BJ (cell line): ENCODE results near the gene RGS10. TPM values are rescaled to one million over a fixed set of nuclear protein-coding genes. Genes with fewer than 3 reads are reported as not detected.

Experiments used
- CTCF ChIA-PET: fragments of 350-600 bp; formaldehyde crosslinking; extraction: SDS; loops from one replicate; lab custom pipeline; 2021; ENCODE audit warnings: antibody characterized with exemption, inconsistent platforms; lab: Yijun Ruan, JAX
- POLR2A ChIA-PET: fragments of 300-600 bp; sonication (Branson Sonifier 250); formaldehyde crosslinking; extraction: SDS; loops from one replicate; lab custom pipeline; 2021; ENCODE audit warnings: antibody characterized with exemption; lab: Charles Lee
- DNase-seq: peaks from one replicate; pipeline ENCODE4 v3.0.0-alpha.2; 2011; ENCODE audit warnings: low read depth
- H3K27me3 ChIP-seq: 2 replicates; pipeline ENCODE4 v1.6.0; 2011; ENCODE audit warnings: low read length; ENCODE audit not compliant: control insufficient read depth, insufficient read depth
- H3K36me3 ChIP-seq: 2 replicates; pipeline ENCODE4 v1.5.1; 2011; ENCODE audit warnings: low read length; ENCODE audit not compliant: control insufficient read depth, insufficient read depth
- H3K4me3 ChIP-seq: 2 replicates; pipeline ENCODE4 v1.5.1; 2011; ENCODE audit warnings: low read depth, mild to moderate bottlenecking, control low read depth, low read length
- polyA plus RNA-seq: library from polyadenylated mRNA; depleted of rRNA; stranded (reverse); fragments of >200 nt; gene quantifications from 2 replicates; pipeline ENCODE4 v1.2.3, GENCODE V29; 2011
- TF ChIP-seq, protein P1 (sequence below): IDR thresholded peaks from 2 replicates; pipeline ENCODE4 v1.5.1; 2011; ENCODE audit warnings: low read depth, mild to moderate bottlenecking, control low read depth, inconsistent platforms, low read length, moderate library complexity; ENCODE audit not compliant: insufficient read depth

Gene RGS10
- polyA plus RNA-seq, 1 experiment = 34.5 TPM

DNA sequence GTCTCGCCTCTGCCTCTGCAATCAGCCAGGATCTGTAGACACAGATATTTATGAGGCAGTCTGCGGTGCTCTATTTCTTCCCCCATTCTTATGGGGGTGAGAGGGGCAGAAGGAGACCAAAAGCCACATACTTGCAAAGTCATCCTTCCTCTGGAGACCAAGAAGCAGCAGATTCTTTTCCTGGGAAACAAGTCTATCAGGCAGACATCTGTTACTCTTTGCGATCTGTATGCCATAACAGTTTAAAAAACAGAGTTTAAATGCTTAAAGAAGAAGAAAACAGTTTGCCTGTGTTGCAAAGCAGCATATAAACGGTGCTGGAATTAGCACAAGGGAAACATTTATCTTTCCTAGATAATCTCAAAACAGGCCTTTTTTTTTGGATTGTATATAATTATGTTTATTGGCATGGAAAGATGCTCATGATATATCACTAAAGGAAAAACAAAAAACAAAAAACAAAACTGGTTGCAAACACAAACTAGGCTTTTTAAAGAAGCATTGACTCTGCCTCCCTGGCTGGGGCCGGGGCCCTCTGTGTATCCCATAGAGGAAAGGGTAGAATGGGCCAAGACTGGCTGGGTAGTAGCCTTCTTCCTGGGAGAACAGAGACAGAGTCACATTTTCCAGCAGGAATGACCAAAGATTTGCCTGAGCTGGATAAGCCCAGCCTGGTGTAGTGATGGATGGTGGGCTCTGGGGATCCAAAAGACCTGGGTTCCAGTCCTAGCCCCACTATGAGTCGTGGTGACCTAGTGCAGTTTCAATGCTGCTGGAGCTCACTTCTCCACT lies 50.4 kb downstream of the RGS10 start:
- no peak for DNase-seq
- Histone ChIP-seq H3K4me3 (no peak overlapping the region), H3K36me3 (no peaks in the 10 kb centered on the region), H3K27me3 (no peaks in the 10 kb centered on the region)
- TF ChIP-seq, protein P1, sequence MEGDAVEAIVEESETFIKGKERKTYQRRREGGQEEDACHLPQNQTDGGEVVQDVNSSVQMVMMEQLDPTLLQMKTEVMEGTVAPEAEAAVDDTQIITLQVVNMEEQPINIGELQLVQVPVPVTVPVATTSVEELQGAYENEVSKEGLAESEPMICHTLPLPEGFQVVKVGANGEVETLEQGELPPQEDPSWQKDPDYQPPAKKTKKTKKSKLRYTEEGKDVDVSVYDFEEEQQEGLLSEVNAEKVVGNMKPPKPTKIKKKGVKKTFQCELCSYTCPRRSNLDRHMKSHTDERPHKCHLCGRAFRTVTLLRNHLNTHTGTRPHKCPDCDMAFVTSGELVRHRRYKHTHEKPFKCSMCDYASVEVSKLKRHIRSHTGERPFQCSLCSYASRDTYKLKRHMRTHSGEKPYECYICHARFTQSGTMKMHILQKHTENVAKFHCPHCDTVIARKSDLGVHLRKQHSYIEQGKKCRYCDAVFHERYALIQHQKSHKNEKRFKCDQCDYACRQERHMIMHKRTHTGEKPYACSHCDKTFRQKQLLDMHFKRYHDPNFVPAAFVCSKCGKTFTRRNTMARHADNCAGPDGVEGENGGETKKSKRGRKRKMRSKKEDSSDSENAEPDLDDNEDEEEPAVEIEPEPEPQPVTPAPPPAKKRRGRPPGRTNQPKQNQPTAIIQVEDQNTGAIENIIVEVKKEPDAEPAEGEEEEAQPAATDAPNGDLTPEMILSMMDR = no peak
- ChIA-PET POLR2A (no interaction called here), CTCF (interaction anchor here (2.6 kb wide), 1 partner anchor 293 kb away, joined by 12 read pairs; no protein-coding TSS in a partner anchor)

DNA sequence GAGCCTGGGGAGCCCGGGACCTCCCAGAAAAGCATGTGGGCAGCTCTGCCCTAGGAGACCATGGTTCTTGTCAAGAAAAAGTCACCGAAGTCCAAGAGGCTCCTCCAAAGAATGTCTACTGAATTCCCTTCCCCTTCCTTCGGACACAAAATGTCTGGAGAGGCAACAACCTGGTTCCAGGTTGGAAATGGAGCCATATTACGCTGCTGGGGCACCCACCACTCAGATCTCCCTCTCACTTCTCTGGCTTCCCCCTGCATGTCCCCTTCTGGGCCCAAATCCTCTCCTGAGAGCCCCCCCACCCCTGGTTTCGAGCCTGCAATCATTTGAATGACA lies 52.6 kb downstream of the RGS10 start:
- POLR2A ChIA-PET = no interaction called here

DNA sequence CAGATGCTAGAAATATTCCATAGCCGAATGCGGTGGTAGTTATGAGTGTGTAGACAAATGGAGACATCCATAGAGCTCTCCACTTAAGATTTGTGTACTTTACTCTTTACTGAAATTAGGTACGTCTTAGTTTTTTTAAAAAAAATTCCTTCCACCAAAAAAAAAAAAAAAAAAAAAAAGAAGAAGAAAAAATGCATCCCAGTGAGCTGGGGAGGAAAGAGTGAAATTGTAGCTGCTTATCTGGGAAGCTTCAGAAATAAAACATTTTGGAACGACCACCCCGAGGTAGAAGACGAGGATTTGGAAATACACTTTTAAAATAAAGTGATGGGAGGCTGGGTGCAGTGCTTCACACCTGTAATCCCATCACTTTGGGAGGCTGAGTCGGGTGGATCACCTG lies 53.8 kb downstream of the RGS10 start:
- Histone ChIP-seq H3K4me3 (no peak overlapping the region), H3K36me3 (no peaks in the 10 kb centered on the region), H3K27me3 (no peaks in the 10 kb centered on the region)
- ChIA-PET POLR2A (no interaction called here), CTCF (interaction anchor here (0.7 to 4.9 kb wide), 12 partner anchors 8 to 290 kb away, joined by 3 to 50 read pairs (median 4); partner anchors contain the start of gene GRK5)
- TF ChIP-seq, protein P1 = no peak
- no peak for DNase-seq

More for the DNA sequence above, 52.6 kb downstream of the RGS10 start:
- CTCF ChIA-PET = interaction anchor here (0.7 to 4.9 kb wide), 25 partner anchors 9 to 322 kb away, joined by 3 to 50 read pairs (median 4); partner anchors contain the start of gene GRK5
- Histone ChIP-seq H3K27me3 (no peaks in the 10 kb centered on the region), H3K36me3 (no peaks in the 10 kb centered on the region), H3K4me3 (no peak overlapping the region)
- TF ChIP-seq, protein P1 = no peak
- no peak for DNase-seq

DNA sequence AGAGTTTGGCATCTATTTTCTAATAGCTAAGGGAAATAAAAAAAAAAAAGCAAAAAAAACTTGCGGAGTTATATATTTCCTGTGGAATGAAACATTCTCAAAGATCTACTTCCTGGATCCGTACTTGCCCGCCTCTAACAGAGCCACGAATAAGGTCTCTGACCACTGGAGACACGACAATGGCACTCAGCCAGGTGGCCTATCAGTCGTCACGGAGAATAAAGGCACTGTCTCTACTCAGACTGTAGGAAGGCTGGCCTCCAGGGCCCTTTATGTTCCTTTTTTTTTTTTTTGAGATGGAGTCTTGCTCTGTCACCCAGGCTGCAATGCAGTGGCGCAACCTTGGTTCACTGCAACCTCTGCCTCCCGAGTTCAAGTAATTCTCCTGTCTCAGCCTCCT lies 58.7 kb downstream of the RGS10 start:
- ChIA-PET POLR2A (no interaction called here), CTCF (interaction anchor here (1.0 kb wide), 1 partner anchor 277 kb away, joined by 3 read pairs; the partner anchor contains the start of gene GRK5)
- peaks cover 9% of the 10 kb centered on the region for H3K27me3 ChIP-seq
- no peak for DNase-seq
- TF ChIP-seq, protein P1 = no peak
- no peak overlapping the region for H3K4me3 ChIP-seq
- H3K36me3 ChIP-seq = no peaks in the 10 kb centered on the region

DNA sequence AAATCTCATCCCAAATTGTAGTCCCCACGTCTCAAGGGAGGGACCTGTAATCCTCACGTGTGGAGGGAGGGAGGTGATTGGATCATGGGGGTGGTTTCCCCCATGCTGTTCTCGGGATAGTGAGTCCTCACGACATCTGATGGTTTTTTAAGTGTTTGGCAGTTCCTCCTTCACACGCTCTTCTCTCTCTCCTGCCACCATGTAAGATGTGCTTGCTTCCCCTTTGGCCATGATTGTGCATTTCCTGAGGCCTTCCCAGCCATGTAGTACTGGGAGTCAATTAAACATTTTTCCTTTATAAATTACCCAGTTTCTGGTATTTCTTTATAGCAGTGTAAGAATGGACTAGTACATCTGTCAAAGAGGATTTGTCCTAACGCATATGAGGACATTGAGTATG lies 59.5 kb downstream of the RGS10 start:
- TF ChIP-seq, protein P1 = no peak
- Histone ChIP-seq H3K4me3 (no peak overlapping the region), H3K27me3 (peaks cover 11% of the 10 kb centered on the region), H3K36me3 (no peaks in the 10 kb centered on the region)
- no peak for DNase-seq
- CTCF ChIA-PET = no interaction called here
- POLR2A ChIA-PET = no interaction called here
